Stimulated activated CD8-positive, alpha-beta memory T cell treated with anti-CD3 and anti-CD28 coated beads, Interleukin-2, amount 100 ng/mL, for 1 hour (primary cell): Measurements from ENCODE around the gene CALHM4.
"Not testable (repeated sequence)": the region's sequence is repeated elsewhere in the genome, so short reads cannot be mapped to it uniquely, and the experiment has no call there.

ENCODE experiments used
- DNase-seq, 2 donors: peaks; one replicate each; pipeline ENCODE4 v3.0.0-alpha.2; 2020; ENCODE audit warnings: low read depth in 2 of 2

Gene CALHM4

DNA sequence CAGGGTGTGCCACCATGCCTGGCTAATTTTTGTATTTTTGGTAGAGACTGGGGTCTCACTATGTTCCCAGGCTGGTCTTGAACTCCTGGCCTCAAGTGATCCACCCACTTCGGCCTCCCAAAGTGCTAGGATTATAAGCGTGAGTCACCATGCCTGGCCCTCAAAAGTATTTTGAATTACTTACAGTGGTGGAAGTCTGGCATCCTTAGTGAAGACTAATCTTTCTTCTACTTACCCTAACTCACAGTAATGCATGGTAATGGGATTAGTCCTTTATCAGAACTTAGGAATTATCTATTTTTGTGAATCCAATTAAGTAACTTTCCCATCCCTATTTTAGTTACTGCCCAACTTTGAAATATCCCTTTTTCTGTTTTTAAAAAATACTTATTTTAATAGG, 21.7 kb downstream of the CALHM4 start:
- DNase-seq: no peak

DNA sequence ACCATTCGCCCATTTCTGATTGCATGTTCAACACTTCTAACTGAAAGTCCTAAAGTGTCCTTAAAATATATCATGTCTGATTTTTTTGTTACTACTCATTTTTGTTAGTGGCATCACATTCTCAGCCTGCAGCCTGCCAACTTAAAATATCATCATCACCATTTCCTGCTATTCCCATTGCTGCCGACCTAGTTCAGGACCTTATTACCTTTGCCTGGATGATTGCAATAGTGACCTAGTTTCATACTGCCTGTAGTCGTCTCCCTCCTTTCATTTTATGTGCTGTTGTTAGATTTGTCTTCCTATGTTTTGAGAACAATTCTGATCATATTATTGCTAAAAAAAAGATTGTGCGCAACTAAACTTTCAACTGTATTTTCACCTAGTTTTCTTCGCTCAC, 23.9 kb downstream of the CALHM4 start:
- no peak for DNase-seq

DNA sequence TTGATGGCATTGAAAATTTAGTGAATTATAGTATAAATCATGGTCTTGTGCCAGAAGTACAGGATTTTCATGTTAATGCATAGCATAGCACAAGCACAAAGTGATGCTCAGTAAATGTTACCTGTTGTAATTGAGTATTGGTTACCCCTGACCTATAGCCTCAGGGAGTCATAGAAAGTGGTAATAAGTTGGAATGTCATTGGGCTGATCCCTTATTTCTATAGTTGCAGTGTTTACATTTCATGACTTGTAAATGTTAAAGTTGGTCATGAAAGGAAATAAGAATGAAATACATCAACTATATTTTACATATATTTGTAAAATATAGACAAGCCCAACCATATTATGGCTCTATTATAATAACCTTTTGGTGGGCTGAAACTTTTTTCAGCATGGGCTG, 24.8 kb downstream of the CALHM4 start:
- no peak for DNase-seq

DNA sequence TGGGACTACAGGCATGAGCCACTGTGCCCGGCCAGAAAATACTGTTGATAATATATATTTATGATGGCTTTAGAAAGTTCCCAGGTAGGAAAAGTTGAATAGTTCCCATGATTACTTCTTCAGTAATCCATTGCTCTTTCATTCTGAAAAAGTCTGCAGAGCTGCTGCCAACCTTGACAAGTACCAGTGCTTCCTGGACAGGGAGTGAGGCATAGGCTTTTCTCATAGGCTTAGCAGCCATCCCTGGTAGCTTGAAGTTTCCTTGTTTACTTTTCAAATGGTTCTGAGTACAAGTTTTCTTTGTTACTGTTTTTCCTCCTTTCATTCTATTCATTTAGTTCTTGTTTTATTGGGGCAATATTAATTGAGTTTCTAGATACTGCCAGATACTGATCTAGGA, 25.6 kb downstream of the CALHM4 start:
- no peak for DNase-seq

DNA sequence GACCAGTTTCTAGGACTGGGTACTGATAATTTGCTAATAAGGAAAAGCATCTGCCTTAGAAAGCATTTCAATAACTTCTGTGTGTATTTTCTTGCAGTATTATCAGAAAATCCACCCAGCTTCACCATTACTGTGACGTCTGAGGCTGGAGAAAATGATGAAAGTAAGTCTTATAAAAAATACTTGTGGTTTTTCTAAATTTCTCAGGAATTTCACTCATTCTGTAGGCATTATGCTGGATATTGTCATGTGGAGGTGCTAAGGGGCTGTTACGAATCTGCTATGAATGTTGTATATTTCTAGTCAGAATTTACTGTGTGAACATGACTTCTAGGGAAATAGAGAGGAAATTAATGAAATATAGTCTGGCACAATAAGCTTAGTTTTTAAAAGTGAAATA, 26.6 kb downstream of the CALHM4 start:
- DNase-seq: no peak

DNA sequence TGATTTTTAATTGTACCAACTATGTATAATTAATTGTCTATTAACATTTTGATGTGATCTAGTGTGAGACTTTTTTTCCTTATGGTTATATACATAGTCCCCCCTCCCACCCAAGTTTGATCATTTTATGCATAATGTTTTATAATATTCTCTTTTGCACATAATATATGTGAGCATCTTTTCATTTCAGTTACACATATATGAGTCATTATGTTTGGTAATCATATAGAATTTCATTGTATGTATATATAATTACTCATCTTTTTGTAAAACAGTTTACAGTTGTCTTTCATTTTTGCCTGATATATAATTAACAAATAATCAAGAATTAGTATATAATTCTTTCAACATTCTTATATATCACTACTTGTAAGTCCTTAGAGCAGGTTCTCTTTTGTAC, 32.7 kb downstream of the CALHM4 start:
- no peak for DNase-seq

DNA sequence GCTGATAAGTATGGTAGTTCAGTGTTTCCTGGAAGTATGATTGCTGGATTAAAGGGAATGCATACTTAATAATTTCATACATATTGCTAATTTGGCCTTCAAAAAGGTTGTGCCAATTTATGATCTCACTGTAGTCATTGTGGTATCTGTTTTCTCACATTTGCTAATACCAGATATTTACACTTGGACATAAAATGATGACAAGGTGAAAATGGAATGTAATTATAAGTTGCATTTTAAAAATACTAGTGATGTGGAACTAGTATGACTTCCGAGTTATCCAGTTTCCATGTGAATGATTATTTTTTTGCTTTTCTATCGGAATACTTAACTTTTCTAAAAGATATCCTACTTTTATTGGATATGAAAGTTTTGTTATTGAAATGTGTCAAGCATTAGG, 33.2 kb downstream of the CALHM4 start:
- DNase-seq: no peak

DNA sequence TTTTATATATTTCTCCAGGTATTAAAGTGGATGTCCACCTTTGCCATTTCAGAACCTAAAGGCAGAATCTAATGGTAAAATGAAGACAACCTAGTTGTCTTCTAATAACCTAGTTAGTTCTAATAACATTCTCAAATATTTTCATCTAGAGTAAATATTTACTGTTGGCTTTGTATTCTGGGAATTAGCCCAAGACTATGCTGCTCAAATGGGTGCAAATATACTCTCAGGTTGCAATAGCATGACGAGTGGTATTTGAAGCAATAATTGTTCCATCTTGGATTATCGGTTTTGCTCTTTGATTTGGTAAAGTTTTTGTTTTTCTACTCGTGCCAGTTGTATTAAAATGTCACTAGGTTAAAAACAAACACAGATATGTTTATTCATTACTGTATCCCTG, 41.7 kb downstream of the CALHM4 start:
- no peak for DNase-seq

DNA sequence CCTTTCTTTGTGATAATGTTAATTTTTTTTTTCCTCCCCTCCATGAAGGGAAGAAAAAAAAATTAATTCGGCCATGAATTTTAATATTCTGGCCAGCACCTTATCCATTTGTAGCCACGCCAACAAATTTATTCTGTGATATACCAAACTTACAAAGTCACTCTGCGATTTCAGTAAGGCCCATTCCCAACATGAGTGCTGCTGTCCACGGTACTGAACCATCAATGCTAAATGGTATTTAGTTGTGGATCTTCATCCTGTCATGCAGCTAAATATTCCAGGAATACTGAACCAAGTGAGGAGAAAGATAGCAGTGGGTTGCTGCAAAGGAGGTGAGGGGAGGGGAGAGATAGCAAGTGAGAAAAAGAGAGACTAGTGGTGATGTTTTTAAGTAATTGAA, 43.3 kb downstream of the CALHM4 start:
- DNase-seq: no peak

DNA sequence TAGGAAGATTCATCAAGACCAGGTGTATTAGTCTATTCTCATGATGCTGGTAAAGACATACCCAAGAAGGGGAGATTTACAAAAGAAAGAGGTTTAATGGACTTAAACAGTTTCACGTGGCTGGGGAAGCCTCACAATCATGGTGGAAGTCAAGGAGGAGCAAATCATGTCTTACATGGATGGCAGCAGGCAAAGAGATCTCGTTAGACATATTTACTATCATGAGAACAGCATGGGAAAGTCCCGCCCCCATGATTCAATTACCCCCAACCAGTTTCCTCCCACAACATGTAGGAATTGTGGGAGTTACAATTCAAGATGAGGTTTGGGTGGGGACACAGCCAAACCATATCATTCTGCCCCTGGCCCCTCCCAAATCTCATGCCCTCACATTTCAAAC, 50.4 kb downstream of the CALHM4 start:
- not testable (repeated sequence) for DNase-seq

DNA sequence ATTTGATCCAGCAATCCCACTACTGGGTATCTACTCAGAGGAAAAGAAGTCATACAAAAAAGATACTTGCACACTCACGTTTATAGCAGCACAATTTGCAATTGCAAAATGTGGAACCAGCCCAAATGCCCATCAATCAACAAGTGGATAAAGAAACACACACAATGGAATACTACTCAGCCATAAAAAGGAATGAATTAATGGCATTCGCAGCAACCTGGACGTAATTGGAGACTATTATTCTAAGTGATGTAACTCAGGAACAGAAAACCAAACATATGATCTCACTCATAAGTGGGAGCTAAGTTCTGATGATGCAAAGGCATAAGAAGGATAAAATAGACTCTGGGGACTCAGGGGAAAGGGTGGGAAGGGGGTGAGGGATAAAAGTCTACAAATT, 51.3 kb downstream of the CALHM4 start:
- DNase-seq: not testable (repeated sequence)

DNA sequence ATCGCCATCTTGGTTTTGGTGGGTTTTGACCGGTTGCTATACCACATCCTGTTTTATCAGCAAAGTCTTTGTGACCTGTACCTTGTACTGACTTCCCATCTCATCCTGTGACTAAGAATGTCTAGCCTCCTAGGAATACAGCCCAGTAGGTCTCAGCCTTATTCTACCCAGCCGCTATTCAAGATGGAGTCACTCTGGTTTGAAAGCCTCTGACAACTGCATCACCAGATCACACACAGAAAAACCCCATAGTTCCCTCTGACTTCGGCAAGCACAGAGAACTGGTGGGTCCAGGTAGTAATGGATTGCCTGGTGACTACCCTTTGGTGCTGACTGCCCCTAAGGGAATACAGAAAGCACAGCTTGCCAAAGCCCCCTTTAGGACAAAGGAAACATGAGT, 52.4 kb downstream of the CALHM4 start:
- no peak for DNase-seq
